GM10266 (cell line): Measurements from ENCODE around the gene EEF2K.

Source experiments
- DNase-seq: peaks from one replicate; pipeline ENCODE4 v3.0.0; 2012; ENCODE audit errors: extremely low spot score
- TF ChIP-seq, protein P1 (sequence below): IDR thresholded peaks from 2 replicates; pipeline ENCODE4 v1.5.1; 2012; ENCODE audit warnings: mild to moderate bottlenecking, low read depth; ENCODE audit not compliant: control insufficient read depth, insufficient read depth; ENCODE audit errors: missing control alignments

Gene EEF2K

DNA sequence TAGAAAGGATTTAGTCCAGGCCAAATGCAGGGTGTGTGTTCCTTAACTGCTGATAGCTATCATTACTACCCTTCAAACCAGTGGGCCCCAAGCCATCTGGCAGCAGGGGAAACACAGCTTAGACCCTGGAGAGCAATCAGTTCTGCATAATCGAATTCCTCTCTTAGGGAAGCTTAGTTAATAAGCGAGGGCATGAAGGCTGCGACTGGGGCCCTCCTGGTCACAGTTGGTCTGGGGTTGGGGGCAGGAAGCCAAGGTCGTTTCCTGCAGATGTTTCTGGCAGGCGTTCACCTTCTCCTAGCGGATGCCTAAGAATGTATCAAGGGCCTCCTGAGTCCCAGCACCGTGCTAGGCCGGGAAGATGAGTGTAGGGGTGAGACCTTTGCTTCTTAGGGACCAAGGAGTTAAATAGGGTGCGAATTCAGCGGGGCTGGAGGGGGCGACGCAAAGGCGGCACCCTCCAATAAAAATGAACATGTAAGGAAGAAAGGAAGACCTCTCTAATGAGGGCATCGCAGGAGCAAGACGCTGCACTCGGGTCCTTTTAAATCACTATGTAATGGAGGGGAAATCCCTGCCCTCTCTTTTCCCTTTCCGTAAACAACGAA, 16.5 kb upstream of the EEF2K start:
- TF ChIP-seq, protein P1, sequence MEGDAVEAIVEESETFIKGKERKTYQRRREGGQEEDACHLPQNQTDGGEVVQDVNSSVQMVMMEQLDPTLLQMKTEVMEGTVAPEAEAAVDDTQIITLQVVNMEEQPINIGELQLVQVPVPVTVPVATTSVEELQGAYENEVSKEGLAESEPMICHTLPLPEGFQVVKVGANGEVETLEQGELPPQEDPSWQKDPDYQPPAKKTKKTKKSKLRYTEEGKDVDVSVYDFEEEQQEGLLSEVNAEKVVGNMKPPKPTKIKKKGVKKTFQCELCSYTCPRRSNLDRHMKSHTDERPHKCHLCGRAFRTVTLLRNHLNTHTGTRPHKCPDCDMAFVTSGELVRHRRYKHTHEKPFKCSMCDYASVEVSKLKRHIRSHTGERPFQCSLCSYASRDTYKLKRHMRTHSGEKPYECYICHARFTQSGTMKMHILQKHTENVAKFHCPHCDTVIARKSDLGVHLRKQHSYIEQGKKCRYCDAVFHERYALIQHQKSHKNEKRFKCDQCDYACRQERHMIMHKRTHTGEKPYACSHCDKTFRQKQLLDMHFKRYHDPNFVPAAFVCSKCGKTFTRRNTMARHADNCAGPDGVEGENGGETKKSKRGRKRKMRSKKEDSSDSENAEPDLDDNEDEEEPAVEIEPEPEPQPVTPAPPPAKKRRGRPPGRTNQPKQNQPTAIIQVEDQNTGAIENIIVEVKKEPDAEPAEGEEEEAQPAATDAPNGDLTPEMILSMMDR = no peak
- DNase-seq = no peak

DNA sequence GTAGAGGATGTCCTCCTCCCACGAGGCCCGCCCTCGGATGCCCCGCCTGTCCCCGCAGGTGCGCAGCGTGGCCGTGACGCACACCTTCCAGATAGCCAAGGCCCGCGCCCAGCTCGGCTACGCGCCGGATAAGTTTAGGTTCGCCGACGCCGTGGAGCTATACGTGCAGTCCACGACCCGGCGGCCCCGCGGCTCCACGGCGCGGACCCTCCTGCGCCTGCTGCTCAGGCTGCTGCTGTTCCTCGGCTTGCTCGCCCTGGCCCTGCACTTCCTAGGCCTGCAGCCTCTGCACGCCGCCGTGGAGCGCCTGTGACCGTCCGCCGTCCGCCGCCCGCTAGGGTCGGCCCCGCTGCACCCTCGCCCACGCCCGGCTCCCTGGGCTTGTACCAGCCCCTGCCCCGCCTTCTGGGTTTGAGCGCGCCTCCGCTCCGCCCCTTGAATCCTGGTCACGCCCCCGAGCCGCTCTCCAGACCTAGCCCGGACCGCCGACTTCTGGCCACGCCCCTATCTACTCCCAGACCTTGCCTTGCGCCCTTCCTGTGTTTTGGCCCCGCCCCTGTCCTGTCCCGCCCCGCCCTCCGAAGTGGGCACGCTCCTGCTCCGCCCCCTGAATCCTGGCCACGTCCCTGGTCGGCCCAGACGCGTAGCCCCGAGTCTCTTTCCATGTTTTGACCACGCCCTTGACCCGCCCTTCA, 15.8 kb upstream of the EEF2K start:
- peak; percentile 93 for DNase-seq
- TF ChIP-seq, protein P1 = no peak

DNA sequence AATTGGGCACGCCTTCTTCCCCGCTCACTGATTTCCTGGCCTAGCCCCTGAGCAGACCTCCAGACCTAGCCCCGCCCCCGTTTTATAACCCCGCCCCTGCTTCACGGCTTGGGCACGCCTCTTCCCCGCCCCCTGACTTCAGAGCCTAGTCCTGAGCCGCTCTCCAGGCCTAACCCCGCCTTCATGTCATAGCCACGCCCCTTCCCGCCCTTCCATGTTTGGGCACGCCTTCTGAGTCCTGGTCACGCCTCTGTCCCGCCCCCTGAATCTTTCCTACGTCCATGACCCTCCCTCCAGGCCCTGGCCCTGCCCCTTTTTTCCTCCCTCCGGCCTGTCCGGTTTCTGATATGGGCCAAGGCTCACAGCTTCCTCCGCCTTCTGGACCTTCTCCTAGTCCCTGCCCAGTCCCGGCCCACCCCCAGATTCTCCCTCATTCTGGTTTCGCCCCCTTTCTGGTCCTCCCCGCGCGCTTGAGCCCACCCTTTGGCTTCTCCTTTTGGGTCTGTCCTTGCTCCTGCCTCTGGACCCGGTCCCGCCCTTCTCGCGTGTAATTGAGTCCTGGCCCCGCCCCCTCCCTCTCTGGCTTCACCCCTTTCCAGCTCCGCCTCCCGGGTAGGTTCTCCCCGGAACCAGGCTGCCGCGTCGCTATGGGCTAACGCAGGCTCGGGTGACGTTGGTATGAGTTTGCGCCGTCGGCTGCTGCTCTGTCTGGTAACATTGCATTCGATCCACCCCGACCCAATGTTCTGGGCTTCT, 15.1 kb upstream of the EEF2K start:
- TF ChIP-seq, protein P1 = no peak
- peak; percentile 93 for DNase-seq

DNA sequence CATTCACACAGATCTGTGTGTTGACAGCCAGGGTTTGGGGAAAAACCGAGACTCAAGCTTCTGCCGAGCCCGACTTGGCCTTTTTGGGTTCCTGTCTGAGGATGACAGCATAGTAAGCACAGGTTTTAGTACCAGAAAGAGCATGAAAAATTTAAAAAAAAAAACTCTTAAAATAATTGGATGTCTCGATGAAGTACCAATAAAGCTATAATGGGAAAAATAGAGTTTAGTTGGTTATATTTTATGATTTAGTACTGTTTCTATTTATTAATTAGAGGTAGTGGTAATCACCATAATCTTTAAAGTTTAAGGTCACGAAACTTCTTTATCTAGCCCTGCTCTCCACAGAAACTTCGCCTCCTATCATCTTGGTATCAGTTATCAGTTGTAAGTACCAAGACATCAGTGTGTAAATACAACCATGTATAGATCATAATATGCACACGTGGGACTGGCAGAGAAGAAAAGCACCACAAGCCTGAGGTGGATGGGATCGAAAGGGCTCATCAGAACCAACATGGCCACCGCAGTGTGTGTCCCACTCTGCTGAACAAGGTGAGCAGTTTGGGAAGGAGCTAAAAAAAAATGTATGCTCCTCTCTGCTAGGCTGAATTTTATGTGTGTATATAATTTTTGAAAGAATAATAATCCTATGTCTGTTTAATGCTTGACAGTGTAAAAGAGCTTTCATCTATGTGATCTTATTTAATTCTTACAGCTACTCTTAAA, 14.4 kb upstream of the EEF2K start:
- TF ChIP-seq, protein P1 = no peak
- no peak for DNase-seq

DNA sequence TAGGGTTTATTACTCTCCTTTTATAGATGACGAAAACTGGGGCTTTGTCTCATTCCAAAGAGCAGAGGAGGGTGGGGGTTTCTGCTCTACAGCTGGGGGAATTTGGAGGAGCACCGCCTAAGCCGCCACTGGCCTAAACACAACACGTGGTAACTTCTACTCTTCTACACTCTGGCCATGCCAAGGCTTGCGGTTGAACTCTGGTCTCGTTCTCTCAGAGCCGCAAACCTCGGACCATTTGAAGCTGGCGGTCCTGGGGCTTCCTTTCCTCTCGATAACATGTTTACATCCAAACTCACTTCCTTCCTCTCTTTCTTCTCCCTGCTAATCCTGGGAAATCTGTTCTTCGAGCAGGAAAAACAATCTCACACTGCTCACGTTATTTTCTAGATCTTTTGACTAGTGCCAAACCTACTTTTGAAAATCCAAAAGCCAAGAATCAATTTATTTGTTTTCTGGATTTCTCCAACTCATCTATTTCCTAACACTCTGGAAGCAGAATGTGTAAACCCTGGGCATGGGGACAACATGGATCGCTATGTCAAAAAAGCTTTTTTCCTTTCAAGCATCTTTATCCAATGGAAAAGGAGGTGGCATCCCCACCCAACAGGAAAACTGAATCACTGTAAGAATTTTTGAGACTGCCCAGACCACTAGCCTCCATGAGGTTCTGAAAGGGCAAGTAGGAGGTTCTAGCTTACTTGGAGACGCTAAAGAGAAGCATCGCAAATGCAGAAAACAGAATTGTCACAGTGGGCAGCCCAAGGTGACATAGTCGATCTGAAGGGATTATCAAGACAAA, 13.6 kb upstream of the EEF2K start:
- DNase-seq = peak; percentile 59
- TF ChIP-seq, protein P1 = no peak

DNA sequence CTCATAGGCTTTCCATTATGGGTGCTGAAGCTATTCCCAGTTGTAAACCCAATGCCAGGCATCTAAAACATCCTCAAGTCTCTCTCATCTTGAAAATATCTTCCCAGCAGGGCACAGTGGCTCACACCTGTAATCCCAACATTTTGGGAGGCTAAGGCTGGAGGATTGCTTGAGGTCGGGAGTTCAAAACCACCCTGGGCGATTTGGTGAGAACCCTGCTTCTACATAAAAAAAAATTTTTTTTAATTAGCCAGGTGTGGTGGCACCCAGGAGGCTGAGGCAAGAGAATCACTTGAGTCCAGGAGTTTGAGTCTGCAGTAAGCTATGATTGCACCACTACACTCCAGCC, 13.0 kb upstream of the EEF2K start:
- no peak for DNase-seq
- TF ChIP-seq, protein P1 = no peak
